ENCODE data around the gene GRID1. TPM values are rescaled to one million over a fixed set of nuclear protein-coding genes. Genes with fewer than 3 reads are reported as not detected.

GRID1 gene
- total RNA-seq, 1 experiment from 2014 or later, result not detected

DNA sequence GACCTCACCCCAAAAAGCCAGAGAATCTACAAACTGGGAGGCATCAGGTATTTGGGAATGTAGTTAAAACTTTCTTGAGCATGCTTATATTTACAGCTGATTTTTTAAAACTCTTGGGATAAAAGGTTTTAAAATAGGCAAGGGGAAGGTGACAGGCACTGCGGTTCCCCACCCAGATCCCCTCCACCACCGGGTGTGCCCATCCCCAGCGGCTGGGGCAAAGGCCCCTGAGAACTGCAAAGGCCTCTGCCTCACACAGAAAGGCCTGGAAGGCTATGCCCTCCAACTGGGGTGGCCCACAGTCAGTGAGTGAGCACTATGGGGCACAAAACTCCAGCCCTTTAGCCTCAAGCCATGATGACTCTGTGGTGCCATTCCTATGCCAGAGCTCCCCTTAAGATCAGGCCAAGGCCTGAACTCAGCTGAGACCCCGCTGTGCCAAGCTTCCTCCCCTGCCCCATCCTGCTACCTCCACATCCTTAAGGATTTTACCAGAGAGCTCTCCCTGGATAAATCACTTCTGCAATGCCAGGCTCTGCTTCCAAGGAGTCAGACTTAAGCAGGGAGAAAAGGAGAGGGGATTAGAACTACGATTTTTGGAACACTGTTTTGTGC is 299.1 kb downstream of the GRID1 start:
- no peak for DNase-seq
- BruUV-seq (replicated peaks), result no TSS peak
- intact Hi-C loops (cut with micrococcal nuclease), result no loop called here
- CTCF ChIA-PET, result no interaction called here
- Histone ChIP-seq H3K4me1 (ENCODE audit: insufficient read depth, low read length) (no peaks in the 10 kb centered on the region), H3K9me2 (replicated peaks; ENCODE audit: low read length) (no peaks in the 10 kb centered on the region), H2AFZ (ENCODE audit: low read length) (no peak overlapping the region), H3K79me2 (ENCODE audit: low read length) (no peaks in the 10 kb centered on the region), H3F3A (ENCODE audit: low read length, unreplicated experiment) (no peaks in the 10 kb centered on the region), H4K20me1 (ENCODE audit: low read length) (no peaks in the 10 kb centered on the region), H3K27ac (ENCODE audit: low read length) (no peak overlapping the region), H3K27me3 (ENCODE audit: low read length) (no peaks in the 10 kb centered on the region), H3K9me3 (ENCODE audit: low read length) (no peaks in the 10 kb centered on the region), H3K4me3 (ENCODE audit: low read length) (no peak overlapping the region), H3K36me3 (ENCODE audit: low read depth, low read length) (no peaks in the 10 kb centered on the region), H3K9ac (ENCODE audit: low read length) (no peak overlapping the region), H3K4me2 (ENCODE audit: low read length) (no peak overlapping the region)
- no peak for ATAC-seq
- POLR2A ChIA-PET (ENCODE audit: unreplicated experiment), result no interaction called here
- TF ChIP-seq EZH2phosphoT487 (IDR thresholded peaks at IDR 0.05; ENCODE audit: borderline replicate concordance, low read length), result no peak
- TF ChIP-seq, protein P1, sequence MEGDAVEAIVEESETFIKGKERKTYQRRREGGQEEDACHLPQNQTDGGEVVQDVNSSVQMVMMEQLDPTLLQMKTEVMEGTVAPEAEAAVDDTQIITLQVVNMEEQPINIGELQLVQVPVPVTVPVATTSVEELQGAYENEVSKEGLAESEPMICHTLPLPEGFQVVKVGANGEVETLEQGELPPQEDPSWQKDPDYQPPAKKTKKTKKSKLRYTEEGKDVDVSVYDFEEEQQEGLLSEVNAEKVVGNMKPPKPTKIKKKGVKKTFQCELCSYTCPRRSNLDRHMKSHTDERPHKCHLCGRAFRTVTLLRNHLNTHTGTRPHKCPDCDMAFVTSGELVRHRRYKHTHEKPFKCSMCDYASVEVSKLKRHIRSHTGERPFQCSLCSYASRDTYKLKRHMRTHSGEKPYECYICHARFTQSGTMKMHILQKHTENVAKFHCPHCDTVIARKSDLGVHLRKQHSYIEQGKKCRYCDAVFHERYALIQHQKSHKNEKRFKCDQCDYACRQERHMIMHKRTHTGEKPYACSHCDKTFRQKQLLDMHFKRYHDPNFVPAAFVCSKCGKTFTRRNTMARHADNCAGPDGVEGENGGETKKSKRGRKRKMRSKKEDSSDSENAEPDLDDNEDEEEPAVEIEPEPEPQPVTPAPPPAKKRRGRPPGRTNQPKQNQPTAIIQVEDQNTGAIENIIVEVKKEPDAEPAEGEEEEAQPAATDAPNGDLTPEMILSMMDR (conservative IDR thresholded peaks at IDR 0.05; ENCODE audit: low read depth, low read length), result no peak
- TF ChIP-seq EZH2 (IDR thresholded peaks at IDR 0.05; ENCODE audit: low read length, unreplicated experiment), result no peak

DNA sequence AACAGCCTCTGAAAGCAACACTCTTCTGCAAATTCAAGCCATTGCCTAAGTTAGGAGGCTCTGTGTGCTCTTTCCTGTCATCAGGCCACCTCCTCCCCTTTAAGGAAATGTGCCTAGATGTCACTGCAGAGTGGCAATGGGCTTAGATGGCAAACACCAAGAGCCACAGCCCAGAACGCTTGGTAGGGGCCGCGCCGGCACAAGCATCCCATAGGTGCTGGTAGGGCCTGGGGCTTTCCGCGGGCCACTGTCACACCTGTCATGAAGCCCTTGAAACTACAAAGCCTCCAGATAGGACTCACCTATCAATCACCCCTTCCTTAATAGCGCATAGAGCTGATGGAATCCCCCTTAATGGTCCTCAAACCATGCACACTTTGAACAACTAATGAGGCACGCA is 299.9 kb downstream of the GRID1 start:
- no peaks in the 10 kb centered on the region for H3K9me3 ChIP-seq (ENCODE audit: low read length)
- no peak for TF ChIP-seq EZH2 (IDR thresholded peaks at IDR 0.05; ENCODE audit: low read length, unreplicated experiment)
- TF ChIP-seq, protein P1 (conservative IDR thresholded peaks at IDR 0.05; ENCODE audit: low read depth, low read length), result no peak
- no peak for TF ChIP-seq EZH2phosphoT487 (IDR thresholded peaks at IDR 0.05; ENCODE audit: borderline replicate concordance, low read length)
- ATAC-seq (no peak), DNase-seq (no peak)
- no peak overlapping the region for H3K27ac ChIP-seq (ENCODE audit: low read length)
- no peaks in the 10 kb centered on the region for H3F3A ChIP-seq (ENCODE audit: low read length, unreplicated experiment)
- H3K4me1 ChIP-seq (ENCODE audit: insufficient read depth, low read length), result no peaks in the 10 kb centered on the region
- ChIA-PET POLR2A (ENCODE audit: unreplicated experiment) (no interaction called here), CTCF (no interaction called here)
- intact Hi-C loops (cut with micrococcal nuclease), result no loop called here
- no peaks in the 10 kb centered on the region for H3K9me2 ChIP-seq (replicated peaks; ENCODE audit: low read length)
- H2AFZ ChIP-seq (ENCODE audit: low read length), result no peak overlapping the region
- no peaks in the 10 kb centered on the region for H4K20me1 ChIP-seq (ENCODE audit: low read length)
- H3K79me2 ChIP-seq (ENCODE audit: low read length), result no peaks in the 10 kb centered on the region
- H3K9ac ChIP-seq (ENCODE audit: low read length), result no peak overlapping the region
- no TSS peak for BruUV-seq (replicated peaks)
- H3K36me3 ChIP-seq (ENCODE audit: low read depth, low read length), result no peaks in the 10 kb centered on the region
- H3K4me2 ChIP-seq (ENCODE audit: low read length), result no peak overlapping the region
- H3K4me3 ChIP-seq (ENCODE audit: low read length), result no peak overlapping the region
- no peaks in the 10 kb centered on the region for H3K27me3 ChIP-seq (ENCODE audit: low read length)

DNA sequence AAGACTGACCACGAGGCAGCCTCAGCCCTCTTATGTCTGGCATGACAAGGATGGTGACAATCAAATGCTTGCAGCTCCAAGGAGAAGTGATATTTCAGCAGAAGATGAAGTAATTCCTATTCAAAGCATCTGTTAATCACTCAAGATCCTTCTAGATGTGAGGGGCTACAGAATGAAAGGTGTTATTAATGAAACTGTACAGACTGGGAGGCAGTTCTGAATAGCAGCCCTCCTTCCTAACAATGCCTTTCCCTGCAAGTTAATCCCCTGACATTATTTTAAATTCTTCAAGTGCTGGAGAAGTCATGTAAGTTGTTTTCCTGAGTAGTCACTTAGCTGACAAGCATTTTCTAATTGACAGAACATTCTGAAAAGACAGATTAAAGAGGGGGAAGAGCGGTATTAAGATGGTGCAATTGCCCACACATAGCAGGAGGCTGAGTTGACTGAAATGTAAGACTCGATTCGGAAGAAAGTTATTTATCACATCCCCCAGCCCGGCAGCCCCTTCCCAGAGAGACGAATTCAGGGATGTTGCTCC is 300.8 kb downstream of the GRID1 start:
- no peak overlapping the region for H3K4me3 ChIP-seq (ENCODE audit: low read length)
- BruUV-seq (replicated peaks), result no TSS peak
- no peaks in the 10 kb centered on the region for H3K36me3 ChIP-seq (ENCODE audit: low read depth, low read length)
- H3K9ac ChIP-seq (ENCODE audit: low read length), result no peak overlapping the region
- no peak overlapping the region for H2AFZ ChIP-seq (ENCODE audit: low read length)
- DNase-seq (no peak), ATAC-seq (no peak)
- no peak overlapping the region for H3K4me2 ChIP-seq (ENCODE audit: low read length)
- H4K20me1 ChIP-seq (ENCODE audit: low read length), result no peaks in the 10 kb centered on the region
- H3K9me2 ChIP-seq (replicated peaks; ENCODE audit: low read length), result no peaks in the 10 kb centered on the region
- intact Hi-C loops (cut with micrococcal nuclease), result no loop called here
- H3K27me3 ChIP-seq (ENCODE audit: low read length), result no peaks in the 10 kb centered on the region
- ChIA-PET POLR2A (ENCODE audit: unreplicated experiment) (no interaction called here), CTCF (no interaction called here)
- H3K4me1 ChIP-seq (ENCODE audit: insufficient read depth, low read length), result no peaks in the 10 kb centered on the region
- TF ChIP-seq EZH2 (IDR thresholded peaks at IDR 0.05; ENCODE audit: low read length, unreplicated experiment), result no peak
- TF ChIP-seq EZH2phosphoT487 (IDR thresholded peaks at IDR 0.05; ENCODE audit: borderline replicate concordance, low read length), result no peak
- TF ChIP-seq, protein P1 (conservative IDR thresholded peaks at IDR 0.05; ENCODE audit: low read depth, low read length), result no peak
- H3K79me2 ChIP-seq (ENCODE audit: low read length), result no peaks in the 10 kb centered on the region
- no peaks in the 10 kb centered on the region for H3F3A ChIP-seq (ENCODE audit: low read length, unreplicated experiment)
- H3K27ac ChIP-seq (ENCODE audit: low read length), result no peak overlapping the region
- H3K9me3 ChIP-seq (ENCODE audit: low read length), result no peaks in the 10 kb centered on the region

All from PC-3 (cell line).